ENCODE measurements around the gene ABCA4. TPM values are rescaled to one million over a fixed set of nuclear protein-coding genes. Genes with fewer than 3 reads are reported as not detected.
"Not testable (repeated sequence)": the region's sequence is repeated elsewhere in the genome, so short reads cannot be mapped to it uniquely, and the experiment has no call there.

Gene ABCA4
- total RNA-seq (1 to 10 TPM in 1 of 4 donors, under 1 TPM in 3; 0.14 to 1.1 (median 0.50) TPM), polyA plus RNA-seq (under 1 TPM in 1 of 3 donors, not detected in 2; 0.16 TPM)

DNA sequence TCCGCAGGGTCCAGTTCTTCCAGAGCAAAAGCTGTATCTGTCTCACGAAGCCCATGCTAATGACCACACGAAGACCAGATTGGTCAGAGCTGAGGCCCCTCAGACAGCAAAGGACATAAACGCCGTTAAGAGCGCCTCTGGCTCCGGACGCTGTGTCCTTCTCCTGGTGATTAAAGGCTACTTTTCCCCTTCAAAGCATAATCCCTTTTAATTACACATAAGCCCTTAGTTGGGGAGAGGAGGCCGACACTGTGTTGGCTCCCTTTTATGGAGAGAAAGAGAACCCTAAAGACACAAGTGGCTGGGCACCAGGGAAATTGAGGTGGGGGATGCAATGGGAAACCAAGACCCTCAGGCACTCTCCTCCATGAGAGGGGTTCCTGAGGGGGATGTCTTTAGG lies at the start of gene ABCA4:
ABCA4 (minus strand) TSS at position 158 of the 400 bp plus-strand sequence; CDS start at position 55, 103 bp downstream.
- DNase-seq, result no peak
- H3K4me1 ChIP-seq, result no peaks in the 10 kb centered on the region
- WGBS, 2 donors, result 87 to 93% methylated on average over 9 of the region's 9 CpGs
- intact Hi-C loops (cut with DNase I), result no loop called here
- H3K27me3 ChIP-seq, result no peaks in the 10 kb centered on the region
- no peaks in the 10 kb centered on the region for H3K36me3 ChIP-seq
- H3K9me3 ChIP-seq, result no peaks in the 10 kb centered on the region
- H3K27ac ChIP-seq, result no peak within 1 kb of the TSS
- no peak within 1 kb of the TSS for H3K4me3 ChIP-seq
- TF ChIP-seq EP300 (IDR thresholded peaks at IDR 0.05) (no peak), POLR2A (IDR thresholded peaks at IDR 0.05) (no peak), POLR2AphosphoS5 (IDR thresholded peaks at IDR 0.05) (no peak)
- TF ChIP-seq, protein P1, sequence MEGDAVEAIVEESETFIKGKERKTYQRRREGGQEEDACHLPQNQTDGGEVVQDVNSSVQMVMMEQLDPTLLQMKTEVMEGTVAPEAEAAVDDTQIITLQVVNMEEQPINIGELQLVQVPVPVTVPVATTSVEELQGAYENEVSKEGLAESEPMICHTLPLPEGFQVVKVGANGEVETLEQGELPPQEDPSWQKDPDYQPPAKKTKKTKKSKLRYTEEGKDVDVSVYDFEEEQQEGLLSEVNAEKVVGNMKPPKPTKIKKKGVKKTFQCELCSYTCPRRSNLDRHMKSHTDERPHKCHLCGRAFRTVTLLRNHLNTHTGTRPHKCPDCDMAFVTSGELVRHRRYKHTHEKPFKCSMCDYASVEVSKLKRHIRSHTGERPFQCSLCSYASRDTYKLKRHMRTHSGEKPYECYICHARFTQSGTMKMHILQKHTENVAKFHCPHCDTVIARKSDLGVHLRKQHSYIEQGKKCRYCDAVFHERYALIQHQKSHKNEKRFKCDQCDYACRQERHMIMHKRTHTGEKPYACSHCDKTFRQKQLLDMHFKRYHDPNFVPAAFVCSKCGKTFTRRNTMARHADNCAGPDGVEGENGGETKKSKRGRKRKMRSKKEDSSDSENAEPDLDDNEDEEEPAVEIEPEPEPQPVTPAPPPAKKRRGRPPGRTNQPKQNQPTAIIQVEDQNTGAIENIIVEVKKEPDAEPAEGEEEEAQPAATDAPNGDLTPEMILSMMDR (IDR thresholded peaks at IDR 0.05), result no peak

DNA sequence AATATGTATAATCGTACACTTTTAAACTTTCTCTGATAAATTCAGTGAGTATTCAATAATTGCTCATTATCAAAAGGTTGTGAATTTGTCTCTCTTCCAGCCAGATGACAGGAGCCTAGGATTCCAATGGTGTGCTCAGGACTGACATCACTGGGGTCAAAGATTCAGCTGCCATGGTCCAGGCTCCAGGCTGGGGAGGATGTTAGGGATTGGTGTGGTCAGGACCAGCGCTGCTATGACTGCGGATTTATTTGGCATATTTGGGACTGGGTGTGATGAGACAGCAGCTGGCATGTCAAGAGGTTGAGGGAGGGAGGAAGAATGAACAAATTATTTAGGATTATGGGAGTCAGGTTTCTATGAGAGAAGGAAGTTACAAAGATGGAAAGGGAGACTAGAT lies 48.2 kb upstream of the ABCA4 start:
- H3K27me3 ChIP-seq, result no peaks in the 10 kb centered on the region
- no peak for DNase-seq
- intact Hi-C loops (cut with DNase I), result no loop called here
- H3K36me3 ChIP-seq, result peaks cover 0 to 5% (median 0%) of the 10 kb centered on the region in 4 donors
- H3K27ac ChIP-seq, result no peak overlapping the region
- H3K4me3 ChIP-seq, result no peak overlapping the region
- H3K9me3 ChIP-seq, result no peaks in the 10 kb centered on the region
- no peaks in the 10 kb centered on the region for H3K4me1 ChIP-seq
- WGBS, 2 donors, result 92 to 93% methylated on average over 3 of the region's 3 CpGs
- no peak for TF ChIP-seq POLR2A (IDR thresholded peaks at IDR 0.05)
- TF ChIP-seq, protein P1 (IDR thresholded peaks at IDR 0.05), result no peak
- no peak for TF ChIP-seq POLR2AphosphoS5 (IDR thresholded peaks at IDR 0.05)
- no peak for TF ChIP-seq EP300 (IDR thresholded peaks at IDR 0.05)

DNA sequence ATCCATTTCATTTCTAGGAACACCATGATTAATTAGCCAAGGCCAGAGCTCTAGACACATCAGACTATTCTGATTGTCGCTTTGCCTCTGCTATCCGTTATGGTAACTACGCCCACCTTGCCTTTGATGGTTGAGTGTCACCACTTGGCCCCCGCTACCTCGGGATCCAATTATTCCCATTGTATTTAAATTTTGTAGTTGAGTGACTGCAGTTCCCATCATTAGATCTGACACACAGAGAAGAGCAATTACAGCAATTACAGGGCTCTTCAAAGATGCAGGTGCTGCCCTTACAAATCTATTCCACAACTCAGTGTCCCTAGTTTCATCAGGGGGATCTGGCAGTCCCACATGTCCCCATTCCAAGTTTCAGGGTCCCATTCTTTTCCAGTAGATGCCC lies 44.9 kb upstream of the ABCA4 start:
- TF ChIP-seq POLR2AphosphoS5 (IDR thresholded peaks at IDR 0.05), result no peak
- no peak for TF ChIP-seq EP300 (IDR thresholded peaks at IDR 0.05)
- TF ChIP-seq, protein P1 (IDR thresholded peaks at IDR 0.05), result no peak
- TF ChIP-seq POLR2A (IDR thresholded peaks at IDR 0.05), result no peak
- WGBS, 2 donors, result 92 to 94% methylated on average over 5 of the region's 5 CpGs
- no peak overlapping the region for H3K27ac ChIP-seq

DNA sequence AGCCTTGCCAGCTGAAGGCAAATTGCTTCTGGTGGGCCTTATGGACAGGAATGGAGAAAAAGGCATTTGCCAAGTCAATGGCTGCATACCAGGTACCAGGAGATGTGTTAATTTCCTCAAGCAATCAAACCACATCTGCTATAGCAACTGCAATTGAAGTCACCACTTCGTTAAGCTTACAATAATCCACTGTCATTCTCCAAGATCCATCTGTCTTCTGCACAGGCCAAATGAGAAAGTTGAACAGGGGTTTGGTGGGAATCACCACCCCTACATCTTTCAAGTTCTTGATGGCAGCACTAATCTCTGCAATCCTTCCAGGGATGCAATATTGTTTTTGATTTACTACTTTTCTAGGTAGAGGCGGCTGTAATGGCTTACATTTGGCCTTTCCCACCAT lies 43.9 kb upstream of the ABCA4 start:
- 79 to 90% methylated on average over 2 of the region's 2 CpGs for WGBS, 2 donors
- H3K4me3 ChIP-seq; H3K27me3 ChIP-seq; H3K36me3 ChIP-seq; intact Hi-C loops (cut with DNase I); H3K4me1 ChIP-seq; H3K9me3 ChIP-seq; DNase-seq; H3K27ac ChIP-seq: not testable (repeated sequence)

More for the DNA sequence above, 44.9 kb upstream of the ABCA4 start:
- no peaks in the 10 kb centered on the region for H3K27me3 ChIP-seq
- DNase-seq, result no peak
- no peak overlapping the region for H3K4me3 ChIP-seq
- H3K36me3 ChIP-seq, result no peaks in the 10 kb centered on the region
- peaks cover 0 to 3% (median 0%) of the 10 kb centered on the region in 4 donors for H3K4me1 ChIP-seq
- intact Hi-C loops (cut with DNase I), result no loop called here
- H3K9me3 ChIP-seq, result no peaks in the 10 kb centered on the region

DNA sequence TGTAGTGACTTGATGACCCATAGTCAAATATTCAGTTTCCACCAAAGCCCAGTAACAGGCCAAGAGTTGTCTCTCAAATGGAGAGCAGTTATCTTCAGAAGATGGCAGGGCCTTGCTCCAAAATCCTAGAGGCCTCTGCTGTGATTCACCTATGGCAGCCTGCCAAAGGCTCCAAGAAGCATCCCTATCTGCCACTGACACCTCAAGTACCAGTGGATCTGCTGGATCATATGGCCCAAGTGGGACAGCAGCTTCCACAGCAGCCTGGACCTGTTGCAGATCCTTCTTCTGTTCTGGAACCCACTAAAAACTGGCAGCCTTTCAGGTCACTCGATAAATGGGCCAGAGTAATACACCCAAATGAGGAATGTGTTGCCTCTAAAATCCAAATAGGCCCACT lies 43.2 kb upstream of the ABCA4 start:
- intact Hi-C loops (cut with DNase I); H3K4me1 ChIP-seq; H3K36me3 ChIP-seq; H3K4me3 ChIP-seq; DNase-seq; H3K27me3 ChIP-seq; H3K9me3 ChIP-seq; H3K27ac ChIP-seq: not testable (repeated sequence)
- 95 to 98% methylated on average over 1 of the region's 1 CpG for WGBS, 2 donors

DNA sequence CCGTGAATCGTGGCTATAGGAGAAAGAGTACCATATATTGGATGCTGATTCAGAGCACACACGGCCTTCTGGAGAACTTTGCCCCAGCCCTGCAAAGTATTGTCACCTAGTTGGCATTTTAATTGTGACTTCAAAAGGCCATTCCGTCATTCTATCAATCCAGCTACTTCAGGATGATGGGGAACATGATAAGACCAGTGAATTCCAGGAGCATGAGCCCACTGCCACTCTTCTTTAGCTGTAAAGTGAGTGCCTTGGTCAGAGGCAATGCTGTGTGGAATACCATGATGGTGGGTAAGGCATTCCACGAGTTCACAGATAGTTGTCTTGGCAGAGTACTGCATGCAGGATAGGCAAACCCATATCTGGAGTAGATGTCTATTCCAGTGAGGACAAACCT lies 42.3 kb upstream of the ABCA4 start:
- H3K27ac ChIP-seq; H3K9me3 ChIP-seq; DNase-seq; intact Hi-C loops (cut with DNase I); H3K36me3 ChIP-seq; H3K27me3 ChIP-seq; H3K4me3 ChIP-seq; H3K4me1 ChIP-seq: not testable (repeated sequence)
- 80 to 88% methylated on average over 5 of the region's 5 CpGs for WGBS, 2 donors
